ENCODE results near the gene PTCH1.

PTCH1 gene

DNA sequence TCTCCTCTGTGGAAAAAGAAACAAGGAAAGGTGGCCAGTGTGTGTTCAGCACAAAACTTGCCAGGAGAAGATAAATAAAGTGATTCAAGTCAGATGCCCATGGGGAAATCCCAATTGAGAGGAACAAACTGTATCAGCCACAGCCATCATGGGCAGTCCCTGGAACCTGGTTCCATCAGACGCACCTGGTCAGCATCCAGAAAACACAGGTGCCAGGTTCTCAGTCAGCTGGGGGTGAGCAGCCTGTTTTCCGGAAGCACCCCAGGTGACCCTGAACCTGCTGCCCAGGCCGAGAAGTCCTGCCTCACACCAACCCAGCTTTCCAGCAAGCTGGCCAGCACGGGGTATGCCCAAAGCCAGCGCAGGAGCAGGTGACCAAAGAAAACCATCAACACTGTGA is 30.5 kb downstream of the PTCH1 start:
- H3K4me3 Mint-ChIP-seq = no peak overlapping the region
- no peaks in the 10 kb centered on the region for H3K27me3 Mint-ChIP-seq (ENCODE audit: low read depth, poor library complexity)
- TF ChIP-seq, protein P1, sequence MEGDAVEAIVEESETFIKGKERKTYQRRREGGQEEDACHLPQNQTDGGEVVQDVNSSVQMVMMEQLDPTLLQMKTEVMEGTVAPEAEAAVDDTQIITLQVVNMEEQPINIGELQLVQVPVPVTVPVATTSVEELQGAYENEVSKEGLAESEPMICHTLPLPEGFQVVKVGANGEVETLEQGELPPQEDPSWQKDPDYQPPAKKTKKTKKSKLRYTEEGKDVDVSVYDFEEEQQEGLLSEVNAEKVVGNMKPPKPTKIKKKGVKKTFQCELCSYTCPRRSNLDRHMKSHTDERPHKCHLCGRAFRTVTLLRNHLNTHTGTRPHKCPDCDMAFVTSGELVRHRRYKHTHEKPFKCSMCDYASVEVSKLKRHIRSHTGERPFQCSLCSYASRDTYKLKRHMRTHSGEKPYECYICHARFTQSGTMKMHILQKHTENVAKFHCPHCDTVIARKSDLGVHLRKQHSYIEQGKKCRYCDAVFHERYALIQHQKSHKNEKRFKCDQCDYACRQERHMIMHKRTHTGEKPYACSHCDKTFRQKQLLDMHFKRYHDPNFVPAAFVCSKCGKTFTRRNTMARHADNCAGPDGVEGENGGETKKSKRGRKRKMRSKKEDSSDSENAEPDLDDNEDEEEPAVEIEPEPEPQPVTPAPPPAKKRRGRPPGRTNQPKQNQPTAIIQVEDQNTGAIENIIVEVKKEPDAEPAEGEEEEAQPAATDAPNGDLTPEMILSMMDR (IDR thresholded peaks at IDR 0.05) = no peak
- H3K27ac Mint-ChIP-seq = peak overlapping the region; percentile 46
- peaks cover 79% of the 10 kb centered on the region for H3K4me1 Mint-ChIP-seq
- peaks cover 18% of the 10 kb centered on the region for H3K36me3 Mint-ChIP-seq (ENCODE audit: low read depth)
- H3K9me3 Mint-ChIP-seq = no peaks in the 10 kb centered on the region
- no peak for DNase-seq

DNA sequence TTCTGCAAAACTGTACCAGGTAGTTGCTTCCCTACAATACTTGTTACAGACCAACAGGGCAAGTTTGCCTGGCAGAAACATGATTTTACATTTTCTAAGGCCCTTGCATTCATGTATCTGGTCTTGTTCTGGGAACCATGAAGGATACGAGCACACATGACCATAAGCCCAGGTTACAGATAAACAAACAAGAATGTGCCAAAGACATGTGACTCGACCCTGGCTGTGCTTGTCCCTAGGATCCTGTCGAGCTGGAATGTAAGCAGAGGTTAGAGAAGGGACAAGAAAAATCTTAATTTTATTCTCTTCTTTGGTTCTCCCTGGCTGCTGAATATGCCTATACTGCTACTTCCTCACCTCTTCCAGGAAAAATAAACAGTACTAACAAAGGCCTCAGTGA is 32.5 kb downstream of the PTCH1 start:
- Mint-ChIP-seq H3K4me3 (no peak overlapping the region), H3K27ac (no peak overlapping the region), H3K9me3 (no peaks in the 10 kb centered on the region), H3K27me3 (ENCODE audit: low read depth, poor library complexity) (no peaks in the 10 kb centered on the region), H3K4me1 (peaks cover 88% of the 10 kb centered on the region), H3K36me3 (ENCODE audit: low read depth) (peaks cover 37% of the 10 kb centered on the region)
- TF ChIP-seq, protein P1 (IDR thresholded peaks at IDR 0.05) = no peak
- DNase-seq = no peak

DNA sequence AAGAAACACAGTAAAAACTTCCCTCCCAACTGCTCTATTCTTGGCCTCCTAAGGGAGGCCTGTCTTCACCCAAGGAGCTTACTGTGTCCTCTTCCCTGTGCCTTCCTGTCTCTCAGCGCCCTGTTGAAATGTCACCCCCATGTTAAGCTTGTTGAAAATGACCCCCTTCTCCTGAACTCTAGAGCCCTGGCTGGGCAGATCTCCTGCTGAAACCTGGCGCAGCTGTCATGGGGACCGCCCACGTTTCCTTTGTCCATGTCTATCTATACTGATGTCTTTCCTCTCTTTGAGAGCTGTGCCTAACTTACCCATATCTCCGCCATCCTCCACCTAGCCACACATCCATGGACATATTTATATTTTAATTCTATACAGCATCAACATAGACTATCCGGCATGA is 33.3 kb downstream of the PTCH1 start:
- peaks cover 88% of the 10 kb centered on the region for H3K4me1 Mint-ChIP-seq
- peaks cover 42% of the 10 kb centered on the region for H3K36me3 Mint-ChIP-seq (ENCODE audit: low read depth)
- no peaks in the 10 kb centered on the region for H3K9me3 Mint-ChIP-seq
- H3K4me3 Mint-ChIP-seq = no peak overlapping the region
- no peaks in the 10 kb centered on the region for H3K27me3 Mint-ChIP-seq (ENCODE audit: low read depth, poor library complexity)
- no peak for DNase-seq
- no peak overlapping the region for H3K27ac Mint-ChIP-seq
- TF ChIP-seq, protein P1 (IDR thresholded peaks at IDR 0.05) = no peak

DNA sequence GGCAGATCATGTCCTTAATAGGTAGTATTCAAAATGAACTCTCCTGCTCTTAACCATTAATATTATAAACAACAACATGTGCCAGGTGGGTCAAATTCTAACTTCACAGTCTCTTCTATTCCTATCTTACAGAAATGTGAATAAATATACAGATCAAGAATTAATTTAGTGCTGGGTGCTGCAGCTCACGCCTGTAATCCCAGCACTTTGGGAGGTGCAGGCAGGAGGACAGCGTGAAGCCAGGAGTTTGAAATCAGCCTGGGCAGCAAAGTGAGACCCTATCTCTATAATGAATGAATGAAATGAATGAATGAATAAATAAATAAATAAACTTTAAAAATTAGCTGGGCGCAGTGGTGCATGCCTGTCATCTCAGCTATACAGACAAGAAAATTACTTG is 34.1 kb downstream of the PTCH1 start:
- no peak for DNase-seq
- peak overlapping the region; percentile 31 for H3K27ac Mint-ChIP-seq
- no peaks in the 10 kb centered on the region for H3K27me3 Mint-ChIP-seq (ENCODE audit: low read depth, poor library complexity)
- H3K36me3 Mint-ChIP-seq (ENCODE audit: low read depth) = peaks cover 44% of the 10 kb centered on the region
- H3K4me1 Mint-ChIP-seq = peaks cover 89% of the 10 kb centered on the region
- H3K9me3 Mint-ChIP-seq = no peaks in the 10 kb centered on the region
- no peak overlapping the region for H3K4me3 Mint-ChIP-seq
- TF ChIP-seq, protein P1 (IDR thresholded peaks at IDR 0.05) = no peak

DNA sequence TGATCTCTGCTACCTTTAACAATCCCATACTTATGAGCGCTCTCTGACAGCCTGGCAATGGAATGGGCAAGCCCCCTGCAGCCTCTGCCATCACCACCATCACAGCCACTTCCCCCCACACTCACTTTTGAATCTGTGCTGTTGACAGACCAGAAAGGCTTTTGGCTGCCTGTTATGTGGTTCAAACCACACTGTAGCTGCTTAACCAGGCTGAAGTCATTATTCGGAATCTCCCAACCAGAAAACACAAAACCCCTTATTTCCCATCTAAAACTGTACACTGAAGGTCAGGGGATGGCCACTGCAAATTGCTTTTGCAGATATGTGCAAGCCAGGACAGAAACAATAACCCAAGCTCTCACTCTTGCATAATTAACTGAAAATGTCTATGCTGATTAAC is 35.8 kb downstream of the PTCH1 start:
- Mint-ChIP-seq H3K4me1 (peaks cover 87% of the 10 kb centered on the region), H3K27ac (peak overlapping the region; percentile 41), H3K4me3 (peak overlapping the region; percentile 12), H3K27me3 (ENCODE audit: low read depth, poor library complexity) (no peaks in the 10 kb centered on the region), H3K36me3 (ENCODE audit: low read depth) (peaks cover 50% of the 10 kb centered on the region), H3K9me3 (no peaks in the 10 kb centered on the region)
- DNase-seq = no peak
- TF ChIP-seq, protein P1 (IDR thresholded peaks at IDR 0.05) = no peak

DNA sequence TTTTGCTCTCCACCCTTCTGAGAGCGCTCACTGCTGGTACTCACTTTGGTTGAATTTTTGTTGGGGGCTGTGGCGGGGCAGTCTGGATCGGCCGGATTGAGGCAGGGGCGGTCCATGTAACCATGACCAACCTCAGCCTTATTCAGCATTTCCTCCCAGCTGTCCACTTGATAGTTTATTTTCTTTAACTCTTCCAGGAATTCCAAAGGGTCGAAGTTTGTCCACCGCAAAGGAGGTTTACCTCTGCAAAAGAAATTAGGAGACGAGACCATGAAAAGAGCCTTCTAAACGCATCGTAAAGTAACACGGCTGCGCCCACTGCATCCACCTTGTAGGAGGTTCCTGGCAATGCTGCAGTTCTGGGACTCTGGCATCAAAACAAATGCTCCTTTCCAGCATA is 36.4 kb downstream of the PTCH1 start:
- no peak for DNase-seq
- Mint-ChIP-seq H3K27ac (peak overlapping the region; percentile 85), H3K4me1 (peaks cover 87% of the 10 kb centered on the region), H3K4me3 (no peak overlapping the region), H3K9me3 (no peaks in the 10 kb centered on the region), H3K27me3 (ENCODE audit: low read depth, poor library complexity) (peaks cover 2% of the 10 kb centered on the region), H3K36me3 (ENCODE audit: low read depth) (peaks cover 57% of the 10 kb centered on the region)
- TF ChIP-seq, protein P1 (IDR thresholded peaks at IDR 0.05) = no peak

All from nephron progenitor cell (in vitro differentiated cells).